Esophagus squamous epithelium (tissue), 5 donors: ENCODE results near the gene ACER3. TPM values are rescaled to one million over a fixed set of nuclear protein-coding genes. Genes with fewer than 3 reads are reported as not detected.
A peak's percentile ranks its signal among the peaks of the same experiment; 100 is the strongest.

Experiments used
- DNase-seq: peaks from one replicate; lab custom pipeline; 2025; lab: John Stamatoyannopoulos, UW
- H3K27ac ChIP-seq, 4 donors: fragments of 200-600 bp; sonication (generic); one replicate each; pipeline ENCODE4 v1.5.1; 2016 to 2019; ENCODE audit warnings: mild to moderate bottlenecking in 1 of 4
- H3K27me3 ChIP-seq, 4 donors: fragments of 200-600 bp; sonication (generic); 1 replicate in 3 of 4; 2 replicates in 1 of 4; pipeline versions ENCODE4 v1.5.1 to v1.6.0; 2017 to 2021; ENCODE audit warnings: antibody characterized with exemption in 1 of 4
- H3K36me3 ChIP-seq, 3 donors: fragments of 200-600 bp; sonication (generic); one replicate each; pipeline ENCODE4 v1.5.1; 2016 to 2019
- H3K4me1 ChIP-seq, 3 donors: fragments of 200-600 bp; sonication (generic); one replicate each; pipeline ENCODE4 v1.5.1; 2017 to 2019
- H3K4me3 ChIP-seq, 4 donors: fragments of 200-600 bp; sonication (generic); 1 replicate in 3 of 4; 2 replicates in 1 of 4; pipeline ENCODE4 v1.5.1; 2016 to 2019; ENCODE audit warnings: mild to moderate bottlenecking in 2 of 4, moderate library complexity in 1 of 4
- H3K9me3 ChIP-seq, 3 donors: fragments of 200-600 bp; sonication (generic); one replicate each; pipeline ENCODE4 v1.5.1; 2016 to 2019
- CTCF ChIP-seq, 6 experiments: fragments of 450-650 bp in 4 of 6; fragments of 200-600 bp in 2 of 6; sonication (generic) in 2 of 6; IDR thresholded peaks; one replicate each; pipeline ENCODE4 v1.5.1; 2016 to 2019; ENCODE audit warnings: antibody characterized with exemption in 6 of 6, mild to moderate bottlenecking in 4 of 6, moderate library complexity in 4 of 6
- POLR2A ChIP-seq, 4 donors: fragments of 450-650 bp; IDR thresholded peaks; one replicate each; pipeline ENCODE4 v1.6.1; 2017; ENCODE audit warnings: antibody characterized with exemption in 4 of 4, mild to moderate bottlenecking in 4 of 4, moderate library complexity in 3 of 4
- WGBS, 2 donors: methylation state at CpG; one replicate each; pipeline ENCODE4 v1.1.5; 2018; 5-methylcytosine and 5-hydroxymethylcytosine counted together
- intact Hi-C: fragments of 100-400 bp; cut with DNase I; formaldehyde crosslinking; loops from one replicate; pipeline ENCODE4 v1.15.0; 2022
- total RNA-seq, 4 donors: library from RNA; depleted of rRNA; stranded (reverse); fragments of >200 nt; gene quantifications; one replicate each; pipeline ENCODE4 v1.1.0, GENCODE V29; 2016
- donor health status: DM: yes; HTN: yes; CAD: no.

Gene ACER3
- total RNA-seq, 4 donors from 2014 or later = 9.9 to 34.2 (median 23.3) TPM

DNA sequence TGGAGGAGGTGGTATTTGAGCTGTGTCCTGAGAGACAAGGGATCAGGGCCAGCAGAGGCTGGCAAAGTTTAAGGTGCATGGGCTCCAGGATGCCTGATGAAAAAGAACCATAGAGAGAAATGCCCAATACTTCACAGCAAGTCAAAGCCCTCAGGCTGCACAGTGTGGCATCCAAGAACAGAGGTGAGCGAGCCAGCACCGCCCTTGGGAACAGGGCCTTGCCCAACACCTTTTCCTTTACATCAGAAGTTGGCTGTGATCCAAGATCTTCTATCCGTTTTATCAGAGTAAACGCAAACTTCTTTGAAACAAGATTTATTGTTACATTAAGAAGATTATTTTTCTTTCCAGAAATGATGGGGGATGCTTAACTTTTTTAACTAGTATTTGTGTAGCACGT, 174.9 kb downstream of the ACER3 start:
- Histone ChIP-seq H3K9me3 (no peaks in the 10 kb centered on the region), H3K4me3 (peak overlapping the region in 1 of 4 donors; percentile 21), H3K36me3 (no peaks in the 10 kb centered on the region), H3K4me1 (peaks cover 9 to 33% (median 9%) of the 10 kb centered on the region in 3 donors), H3K27ac (no peak overlapping the region), H3K27me3 (peaks cover 0 to 47% (median 2%) of the 10 kb centered on the region in 4 donors)
- DNase-seq = no peak
- intact Hi-C loops = no loop called here
- 14 to 23% methylated on average over 5 of the region's 5 CpGs for WGBS, 2 donors
- TF ChIP-seq POLR2A (IDR thresholded peaks at IDR 0.05) (no peak), CTCF (IDR thresholded peaks at IDR 0.05) (no peak)

GRCh38 chr11:77036398-77036797, 175.7 kb downstream of the ACER3 start:
- Histone ChIP-seq H3K9me3 (no peaks in the 10 kb centered on the region), H3K4me1 (peaks cover 9 to 25% (median 9%) of the 10 kb centered on the region in 3 donors), H3K27ac (no peak overlapping the region), H3K4me3 (no peak overlapping the region), H3K36me3 (no peaks in the 10 kb centered on the region), H3K27me3 (peaks cover 0 to 47% (median 2%) of the 10 kb centered on the region in 4 donors)
- TF ChIP-seq POLR2A (IDR thresholded peaks at IDR 0.05) (no peak), CTCF (IDR thresholded peaks at IDR 0.05) (no peak)
- no peak for DNase-seq
- WGBS, 2 donors = 49 to 59% methylated on average over 5 of the region's 5 CpGs
- intact Hi-C loops = no loop called here

DNA sequence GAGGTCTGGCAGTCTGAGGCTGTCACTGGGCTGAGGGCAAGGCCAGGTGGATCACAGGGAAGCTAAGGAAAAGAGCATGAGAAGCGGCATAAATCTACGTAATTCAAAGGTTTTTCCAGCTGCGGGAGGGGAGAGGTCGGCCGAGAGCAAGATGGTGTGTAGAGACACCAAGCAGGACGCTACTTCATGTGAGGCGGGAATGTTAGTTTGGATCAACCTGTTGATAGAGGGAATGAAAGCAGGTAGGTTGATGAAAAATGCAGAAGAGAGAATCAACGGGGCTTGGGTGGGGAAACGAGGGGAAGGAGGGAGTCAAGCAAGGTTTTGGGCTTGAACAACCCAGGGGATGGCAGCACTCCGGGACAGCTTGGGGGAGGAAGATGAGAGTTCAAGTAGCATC, 176.3 kb downstream of the ACER3 start:
- intact Hi-C loops = no loop called here
- H3K9me3 ChIP-seq = no peaks in the 10 kb centered on the region
- 73 to 79% methylated on average over 10 of the region's 10 CpGs for WGBS, 2 donors

GRCh38 chr11:77038029-77038824, 177.5 kb downstream of the ACER3 start:
- H3K27ac ChIP-seq = no peak overlapping the region

More for the DNA sequence above, 176.3 kb downstream of the ACER3 start:
- Histone ChIP-seq H3K4me3 (no peak overlapping the region), H3K27ac (no peak overlapping the region), H3K36me3 (no peaks in the 10 kb centered on the region), H3K4me1 (peaks cover 9 to 23% (median 9%) of the 10 kb centered on the region in 3 donors), H3K27me3 (peaks cover 0 to 50% (median 2%) of the 10 kb centered on the region in 4 donors)
- TF ChIP-seq CTCF (IDR thresholded peaks at IDR 0.05) = no peak
- TF ChIP-seq POLR2A (IDR thresholded peaks at IDR 0.05) = no peak
- DNase-seq = no peak

More at GRCh38 chr11:77038029-77038824, 177.5 kb downstream of the ACER3 start:
- Histone ChIP-seq H3K27me3 (peaks cover 0 to 60% (median 2%) of the 10 kb centered on the region in 4 donors), H3K9me3 (no peaks in the 10 kb centered on the region), H3K4me1 (peaks cover 9 to 23% (median 9%) of the 10 kb centered on the region in 3 donors), H3K36me3 (no peaks in the 10 kb centered on the region), H3K4me3 (no peak overlapping the region)
- 64 to 77% methylated on average over 10 of the region's 10 CpGs for WGBS, 2 donors
- no peak for DNase-seq
- no peak for TF ChIP-seq POLR2A (IDR thresholded peaks at IDR 0.05)
- no peak for TF ChIP-seq CTCF (IDR thresholded peaks at IDR 0.05)
- intact Hi-C loops = no loop called here
